Neural cell (in vitro differentiated cells): ENCODE measurements around the gene ZNF75A. TPM values are rescaled to one million over a fixed set of nuclear protein-coding genes. Genes with fewer than 3 reads are reported as not detected.

ENCODE experiments used
- H2AFZ ChIP-seq: fragments of 200-600, 300-800 bp; sonication (generic), shearing (Covaris generic); 2 replicates; pipeline ENCODE4 v1.6.0; 2014; ENCODE audit warnings: low read depth, mild to moderate bottlenecking, antibody characterized with exemption, low read length, moderate library complexity
- H3F3A ChIP-seq: fragments of 200-600 bp; shearing (Covaris generic); 2 replicates; pipeline ENCODE4 v1.6.1; 2016; ENCODE audit warnings: mild to moderate bottlenecking, moderate library complexity, mixed read lengths, antibody characterized with exemption, low read length; ENCODE audit not compliant: insufficient read depth, poor library complexity, severe bottlenecking
- H3K27ac ChIP-seq: fragments of 200-600, 300-800 bp; sonication (generic), shearing (Covaris generic); 2 replicates; pipeline ENCODE4 v1.5.1; 2014; ENCODE audit warnings: mild to moderate bottlenecking, low read length, moderate library complexity
- H3K27me3 ChIP-seq: fragments of 300-800, 200-600 bp; sonication (generic), shearing (Covaris generic); 2 replicates; pipeline ENCODE4 v1.6.0; 2014; ENCODE audit warnings: mild to moderate bottlenecking, low read depth, low read length, moderate library complexity; ENCODE audit not compliant: insufficient read depth
- H3K36me3 ChIP-seq: fragments of 300-800, 200-600 bp; sonication (generic), shearing (Covaris generic); 2 replicates; pipeline ENCODE4 v1.5.1; 2014; ENCODE audit warnings: mild to moderate bottlenecking, antibody characterized with exemption, low read length, moderate library complexity; ENCODE audit not compliant: insufficient read depth
- H3K4me2 ChIP-seq: fragments of 300-800, 200-600 bp; sonication (generic), shearing (Covaris generic); 2 replicates; pipeline ENCODE4 v1.6.0; 2014; ENCODE audit warnings: mild to moderate bottlenecking, low read length
- H3K4me3 ChIP-seq: fragments of 300-800, 200-600 bp; sonication (generic), shearing (Covaris generic); 2 replicates; pipeline ENCODE4 v1.5.1; 2014; ENCODE audit warnings: mild to moderate bottlenecking, low read length, moderate library complexity
- H3K79me2 ChIP-seq: fragments of 200-600 bp; shearing (Covaris generic); replicated peaks from 2 replicates; pipeline ENCODE4 v1.6.0; 2014; ENCODE audit warnings: mild to moderate bottlenecking, low read length, moderate library complexity; ENCODE audit not compliant: insufficient read depth
- H3K9ac ChIP-seq: fragments of 300-800, 200-600 bp; sonication (generic), shearing (Covaris generic); 2 replicates; pipeline ENCODE4 v1.6.1; 2016; ENCODE audit warnings: mild to moderate bottlenecking, low read length, mixed read lengths
- H3K9me2 ChIP-seq: fragments of 200-600 bp; shearing (Covaris generic); 2 replicates; pipeline ENCODE4 v1.6.1; 2016; ENCODE audit warnings: mild to moderate bottlenecking, low read length, mixed read lengths; ENCODE audit not compliant: insufficient read depth
- H3K9me3 ChIP-seq: fragments of 200-600, 300-800 bp; sonication (generic), shearing (Covaris generic); 2 replicates; pipeline ENCODE4 v1.6.1; 2016; ENCODE audit warnings: mild to moderate bottlenecking, mixed run types, low read length, moderate library complexity, mixed read lengths
- H4K20me1 ChIP-seq: fragments of 200-600 bp; shearing (Covaris generic); 2 replicates; pipeline ENCODE4 v1.6.1; 2016; ENCODE audit warnings: mild to moderate bottlenecking, mixed run types; ENCODE audit not compliant: insufficient read depth
- EP300 ChIP-seq: fragments of 450-650 bp; conservative IDR thresholded peaks from 2 replicates; pipeline ENCODE4 v1.6.1; 2014; ENCODE audit warnings: antibody characterized with exemption, mild to moderate bottlenecking, moderate library complexity; ENCODE audit not compliant: poor library complexity, severe bottlenecking
- EZH2 ChIP-seq: fragments of 200-600, 300-800 bp; shearing (Covaris generic), sonication (generic); IDR thresholded peaks from 2 replicates; pipeline ENCODE4 v1.6.1; 2014; ENCODE audit warnings: antibody characterized with exemption, low read length, borderline replicate concordance, mild to moderate bottlenecking; ENCODE audit not compliant: insufficient read depth, poor library complexity, severe bottlenecking
- MXI1 ChIP-seq: fragments of 450-650 bp; conservative IDR thresholded peaks from 2 replicates; pipeline ENCODE4 v1.6.1; 2014; ENCODE audit warnings: antibody characterized with exemption, mild to moderate bottlenecking; ENCODE audit not compliant: poor library complexity, severe bottlenecking
- POLR2AphosphoS5 ChIP-seq: IDR thresholded peaks from 2 replicates; pipeline ENCODE4 v1.6.1; 2012
- RAD21 ChIP-seq: fragments of 450-650 bp; conservative IDR thresholded peaks from 2 replicates; pipeline ENCODE4 v1.6.1; 2014; ENCODE audit warnings: antibody characterized with exemption, mild to moderate bottlenecking, moderate library complexity
- SMC3 ChIP-seq: fragments of 450-650 bp; conservative IDR thresholded peaks from 2 replicates; pipeline ENCODE4 v1.6.1; 2014; ENCODE audit warnings: antibody characterized with exemption, mild to moderate bottlenecking, moderate library complexity; ENCODE audit not compliant: poor library complexity
- TAF1 ChIP-seq: IDR thresholded peaks from 2 replicates; pipeline ENCODE4 v1.6.1; 2012; ENCODE audit warnings: low read depth
- polyA plus RNA-seq: library from polyadenylated mRNA; depleted of rRNA; stranded (reverse); fragments of >200 nt; gene quantifications from 2 replicates; pipeline ENCODE4 v1.2.3, GENCODE V29; 2014
- TF ChIP-seq, protein P1 (sequence below): fragments of 450-650 bp; IDR thresholded peaks from 2 replicates; pipeline ENCODE4 v1.5.1; 2014; ENCODE audit warnings: antibody characterized with exemption, mild to moderate bottlenecking, moderate library complexity; ENCODE audit not compliant: poor library complexity, severe bottlenecking
- TF ChIP-seq, protein P2 (sequence below): IDR thresholded peaks from 2 replicates; pipeline ENCODE4 v1.6.1; 2012; ENCODE audit warnings: borderline replicate concordance

The ZNF75A gene
- polyA plus RNA-seq, 1 donor from 2014 or later: 76.0 TPM

DNA sequence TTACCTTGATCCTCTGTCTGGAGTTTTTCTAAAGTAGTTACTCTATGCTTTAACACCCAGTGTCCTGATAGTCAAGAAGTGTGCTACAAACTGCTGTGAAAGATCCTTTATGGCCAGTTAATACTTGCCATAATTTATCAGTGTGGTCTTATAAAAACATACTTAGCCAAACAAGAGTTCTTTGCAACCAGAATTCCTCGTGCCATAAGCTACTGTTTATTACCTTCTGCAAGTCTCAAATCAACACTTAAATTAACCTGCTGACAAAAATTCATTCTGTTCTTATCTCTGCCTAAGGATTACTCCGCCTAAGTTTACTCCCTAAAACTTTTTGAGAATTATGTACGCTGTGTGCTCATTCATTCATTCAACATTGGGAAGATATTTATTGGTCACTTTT lies 22.8 kb downstream of the ZNF75A start (continued):
- TF ChIP-seq, protein P1, sequence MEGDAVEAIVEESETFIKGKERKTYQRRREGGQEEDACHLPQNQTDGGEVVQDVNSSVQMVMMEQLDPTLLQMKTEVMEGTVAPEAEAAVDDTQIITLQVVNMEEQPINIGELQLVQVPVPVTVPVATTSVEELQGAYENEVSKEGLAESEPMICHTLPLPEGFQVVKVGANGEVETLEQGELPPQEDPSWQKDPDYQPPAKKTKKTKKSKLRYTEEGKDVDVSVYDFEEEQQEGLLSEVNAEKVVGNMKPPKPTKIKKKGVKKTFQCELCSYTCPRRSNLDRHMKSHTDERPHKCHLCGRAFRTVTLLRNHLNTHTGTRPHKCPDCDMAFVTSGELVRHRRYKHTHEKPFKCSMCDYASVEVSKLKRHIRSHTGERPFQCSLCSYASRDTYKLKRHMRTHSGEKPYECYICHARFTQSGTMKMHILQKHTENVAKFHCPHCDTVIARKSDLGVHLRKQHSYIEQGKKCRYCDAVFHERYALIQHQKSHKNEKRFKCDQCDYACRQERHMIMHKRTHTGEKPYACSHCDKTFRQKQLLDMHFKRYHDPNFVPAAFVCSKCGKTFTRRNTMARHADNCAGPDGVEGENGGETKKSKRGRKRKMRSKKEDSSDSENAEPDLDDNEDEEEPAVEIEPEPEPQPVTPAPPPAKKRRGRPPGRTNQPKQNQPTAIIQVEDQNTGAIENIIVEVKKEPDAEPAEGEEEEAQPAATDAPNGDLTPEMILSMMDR: no peak
- TF ChIP-seq TAF1: no peak

DNA sequence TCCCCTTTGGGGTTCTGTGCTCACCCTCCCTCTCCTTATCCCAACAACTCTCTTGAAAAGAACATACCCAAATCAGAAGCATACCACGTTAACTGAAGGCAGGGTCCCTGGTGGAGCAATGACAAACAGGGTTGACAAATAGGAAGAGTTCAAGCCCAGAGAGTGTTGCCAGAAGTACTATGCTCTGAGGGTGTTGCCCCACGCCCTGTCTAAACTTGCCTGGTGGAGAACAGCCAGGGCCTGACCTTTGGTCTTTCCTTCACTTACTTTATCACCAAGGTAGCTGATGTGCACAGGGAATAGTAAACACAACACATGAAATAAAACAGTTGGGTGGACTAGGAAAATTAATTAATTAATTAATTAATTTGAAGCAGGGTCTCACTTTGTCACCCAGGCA lies 23.3 kb downstream of the ZNF75A start:
- TF ChIP-seq POLR2AphosphoS5 (no peak), SMC3 (no peak), EZH2 (no peak), EP300 (no peak)
- TF ChIP-seq, protein P1: no peak
- TF ChIP-seq, protein P2, sequence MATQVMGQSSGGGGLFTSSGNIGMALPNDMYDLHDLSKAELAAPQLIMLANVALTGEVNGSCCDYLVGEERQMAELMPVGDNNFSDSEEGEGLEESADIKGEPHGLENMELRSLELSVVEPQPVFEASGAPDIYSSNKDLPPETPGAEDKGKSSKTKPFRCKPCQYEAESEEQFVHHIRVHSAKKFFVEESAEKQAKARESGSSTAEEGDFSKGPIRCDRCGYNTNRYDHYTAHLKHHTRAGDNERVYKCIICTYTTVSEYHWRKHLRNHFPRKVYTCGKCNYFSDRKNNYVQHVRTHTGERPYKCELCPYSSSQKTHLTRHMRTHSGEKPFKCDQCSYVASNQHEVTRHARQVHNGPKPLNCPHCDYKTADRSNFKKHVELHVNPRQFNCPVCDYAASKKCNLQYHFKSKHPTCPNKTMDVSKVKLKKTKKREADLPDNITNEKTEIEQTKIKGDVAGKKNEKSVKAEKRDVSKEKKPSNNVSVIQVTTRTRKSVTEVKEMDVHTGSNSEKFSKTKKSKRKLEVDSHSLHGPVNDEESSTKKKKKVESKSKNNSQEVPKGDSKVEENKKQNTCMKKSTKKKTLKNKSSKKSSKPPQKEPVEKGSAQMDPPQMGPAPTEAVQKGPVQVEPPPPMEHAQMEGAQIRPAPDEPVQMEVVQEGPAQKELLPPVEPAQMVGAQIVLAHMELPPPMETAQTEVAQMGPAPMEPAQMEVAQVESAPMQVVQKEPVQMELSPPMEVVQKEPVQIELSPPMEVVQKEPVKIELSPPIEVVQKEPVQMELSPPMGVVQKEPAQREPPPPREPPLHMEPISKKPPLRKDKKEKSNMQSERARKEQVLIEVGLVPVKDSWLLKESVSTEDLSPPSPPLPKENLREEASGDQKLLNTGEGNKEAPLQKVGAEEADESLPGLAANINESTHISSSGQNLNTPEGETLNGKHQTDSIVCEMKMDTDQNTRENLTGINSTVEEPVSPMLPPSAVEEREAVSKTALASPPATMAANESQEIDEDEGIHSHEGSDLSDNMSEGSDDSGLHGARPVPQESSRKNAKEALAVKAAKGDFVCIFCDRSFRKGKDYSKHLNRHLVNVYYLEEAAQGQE: no peak
- no peaks in the 10 kb centered on the region for H3K79me2 ChIP-seq
- H3K9ac ChIP-seq: no peak overlapping the region
- H3K9me2 ChIP-seq: no peaks in the 10 kb centered on the region
- no peaks in the 10 kb centered on the region for H4K20me1 ChIP-seq
- no peaks in the 10 kb centered on the region for H3K36me3 ChIP-seq
- H3K27me3 ChIP-seq: no peaks in the 10 kb centered on the region
- no peak overlapping the region for H3K4me3 ChIP-seq
- H3F3A ChIP-seq: no peaks in the 10 kb centered on the region
- H3K27ac ChIP-seq: no peak overlapping the region
- H3K4me2 ChIP-seq: no peak overlapping the region
- H3K9me3 ChIP-seq: no peaks in the 10 kb centered on the region
- H2AFZ ChIP-seq: no peak overlapping the region

DNA sequence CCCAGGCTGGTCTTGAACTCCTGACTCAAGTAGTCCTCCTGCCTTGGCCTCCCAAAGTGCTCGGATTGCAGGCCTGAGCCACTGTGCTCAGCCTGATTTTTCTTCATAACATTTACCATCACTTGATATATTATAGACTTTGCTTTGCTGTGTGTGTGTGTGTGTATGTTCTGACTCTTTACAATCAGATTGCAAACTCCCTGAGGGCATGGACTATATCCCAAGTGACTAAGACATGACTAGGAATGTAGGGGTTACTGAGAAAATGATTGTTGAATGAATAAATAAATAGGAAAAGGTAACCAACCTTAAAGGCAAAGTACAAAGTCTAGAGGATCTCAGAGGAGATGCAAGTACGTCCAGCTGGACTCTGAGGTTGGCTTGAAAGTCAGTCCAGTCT lies 40.7 kb downstream of the ZNF75A start:
- Histone ChIP-seq H3K4me2 (no peak overlapping the region), H3K27me3 (no peaks in the 10 kb centered on the region), H3K27ac (no peak overlapping the region), H3K9me3 (no peaks in the 10 kb centered on the region), H3K36me3 (no peaks in the 10 kb centered on the region), H3F3A (no peaks in the 10 kb centered on the region), H3K9me2 (no peaks in the 10 kb centered on the region), H4K20me1 (no peaks in the 10 kb centered on the region), H2AFZ (no peak overlapping the region), H3K79me2 (no peaks in the 10 kb centered on the region), H3K9ac (no peak overlapping the region), H3K4me3 (no peak overlapping the region)
- TF ChIP-seq, protein P2: no peak
- TF ChIP-seq RAD21: no peak
- TF ChIP-seq MXI1: no peak
- TF ChIP-seq, protein P1: no peak
- no peak for TF ChIP-seq EZH2
- TF ChIP-seq EP300: no peak
- TF ChIP-seq SMC3: no peak
- TF ChIP-seq POLR2AphosphoS5: no peak
- TF ChIP-seq TAF1: no peak
